IMR-90 (cell line): ENCODE results near the gene TSR3. TPM values are rescaled to one million over a fixed set of nuclear protein-coding genes. Genes with fewer than 3 reads are reported as not detected.
A peak's percentile ranks its signal among the peaks of the same experiment; 100 is the strongest.

Source experiments
- ATAC-seq: fragments of 200-7000 bp; cut with Tn5 transposase; 2 replicates; pipeline ENCODE4 v1.9.1; 2020; ENCODE audit warnings: low read depth, mild to moderate bottlenecking, moderate library complexity
- BruUV-seq: library from RNA; stranded (reverse); fragments of 400-500 nt; replicated peaks from 2 replicates; lab custom pipeline; 2021; lab: Mats Ljungman, UMichigan
- CTCF ChIA-PET: fragments of 300-600 bp; formaldehyde crosslinking; extraction: SDS; loops from one replicate; lab custom pipeline; 2021; ENCODE audit warnings: antibody characterized with exemption; lab: Yijun Ruan, JAX
- POLR2A ChIA-PET: fragments of 300-600 bp; sonication (Branson Sonifier 250); formaldehyde crosslinking; loops from one replicate; lab custom pipeline; 2022; ENCODE audit warnings: antibody characterized with exemption; ENCODE audit not compliant: unreplicated experiment; lab: Charles Lee
- DNase-seq: peaks from one replicate; pipeline ENCODE4 v3.0.0; 2013
- H2AFZ ChIP-seq: replicated peaks from 2 replicates; pipeline ENCODE3; 2013; ENCODE audit warnings: low read length, mild to moderate bottlenecking; ENCODE audit not compliant: poor library complexity
- H2AK5ac ChIP-seq: 2 replicates; pipeline ENCODE4 v1.6.1; 2013; ENCODE audit warnings: low read depth, low read length, inconsistent platforms
- H2AK9ac ChIP-seq: replicated peaks from 2 replicates; pipeline ENCODE3; 2013; ENCODE audit warnings: mild to moderate bottlenecking, low read depth, low read length, moderate library complexity; ENCODE audit not compliant: poor library complexity
- H2BK120ac ChIP-seq: 2 replicates; pipeline ENCODE4 v1.6.1; 2013; ENCODE audit warnings: low read depth, low read length, inconsistent platforms
- H2BK15ac ChIP-seq: 3 replicates; pipeline ENCODE4 v1.6.1; 2013; ENCODE audit warnings: low read depth, low read length, inconsistent platforms
- H2BK20ac ChIP-seq: 2 replicates; pipeline ENCODE4 v1.6.1; 2013; ENCODE audit warnings: low read depth, mild to moderate bottlenecking, inconsistent platforms, low read length, moderate library complexity
- H2BK5ac ChIP-seq: 2 replicates; pipeline ENCODE4 v1.6.1; 2013; ENCODE audit warnings: mild to moderate bottlenecking, low read depth, low read length, inconsistent platforms; ENCODE audit not compliant: poor library complexity, severe bottlenecking
- H3K14ac ChIP-seq: replicated peaks from 2 replicates; pipeline ENCODE4 v1.6.1; 2013; ENCODE audit warnings: low read depth, low read length, inconsistent platforms
- H3K18ac ChIP-seq: 2 replicates; pipeline ENCODE4 v1.6.1; 2013; ENCODE audit warnings: low read depth, low read length, control low read depth
- H3K23ac ChIP-seq: 2 replicates; pipeline ENCODE4 v1.6.1; 2013; ENCODE audit warnings: low read depth, low read length, inconsistent platforms
- H3K27ac ChIP-seq: 2 replicates; pipeline ENCODE4 v1.5.1; 2013; ENCODE audit warnings: mild to moderate bottlenecking, control low read depth, low read length; ENCODE audit not compliant: insufficient read depth
- H3K27me3 ChIP-seq: 2 replicates; pipeline ENCODE4 v1.6.1; 2013; ENCODE audit warnings: low read length; ENCODE audit not compliant: control insufficient read depth, insufficient read depth
- H3K36me3 ChIP-seq: 2 replicates; pipeline ENCODE4 v1.6.1; 2013; ENCODE audit warnings: low read length, mixed read lengths; ENCODE audit not compliant: control insufficient read depth, insufficient read depth
- H3K4ac ChIP-seq: 2 replicates; pipeline ENCODE4 v1.6.1; 2013; ENCODE audit warnings: low read depth, low read length, inconsistent platforms
- H3K4me1 ChIP-seq: 2 replicates; pipeline ENCODE4 v1.6.1; 2013; ENCODE audit warnings: low read length, mixed read lengths; ENCODE audit not compliant: control insufficient read depth, insufficient read depth
- H3K4me2 ChIP-seq: 2 replicates; pipeline ENCODE4 v1.6.1; 2013; ENCODE audit warnings: low read depth, mild to moderate bottlenecking, control low read depth, low read length, moderate library complexity
- H3K4me3 ChIP-seq: 2 replicates; pipeline ENCODE4 v1.5.1; 2013; ENCODE audit warnings: low read depth, mild to moderate bottlenecking, control low read depth, low read length, moderate library complexity; ENCODE audit not compliant: insufficient read depth
- H3K56ac ChIP-seq: 2 replicates; pipeline ENCODE4 v1.6.1; 2013; ENCODE audit warnings: low read length, inconsistent platforms; ENCODE audit not compliant: insufficient read depth; ENCODE audit errors: extremely low read depth
- H3K79me1 ChIP-seq, 2 experiments: 2 replicates each; pipeline ENCODE4 v1.6.1; 2013; ENCODE audit warnings: low read length in 2 of 2, inconsistent platforms in 1 of 2, low read depth in 1 of 2
- H3K9ac ChIP-seq: 2 replicates; pipeline ENCODE4 v1.6.1; 2013; ENCODE audit warnings: low read depth, low read length, control low read depth
- H3K9me1 ChIP-seq: 2 replicates; pipeline ENCODE4 v1.6.1; 2013; ENCODE audit warnings: low read length, inconsistent platforms; ENCODE audit not compliant: insufficient read depth
- H3K9me3 ChIP-seq: 2 replicates; pipeline ENCODE4 v1.6.1; 2013; ENCODE audit warnings: low read length; ENCODE audit not compliant: control insufficient read depth, insufficient read depth
- H4K20me1 ChIP-seq: 2 replicates; pipeline ENCODE4 v1.6.1; 2013; ENCODE audit warnings: low read length, inconsistent platforms; ENCODE audit not compliant: insufficient read depth
- H4K5ac ChIP-seq: 2 replicates; pipeline ENCODE4 v1.6.1; 2013; ENCODE audit warnings: mild to moderate bottlenecking, low read depth, low read length, control low read depth
- H4K8ac ChIP-seq, 2 experiments: 2 replicates each; pipeline ENCODE4 v1.6.1; 2013; ENCODE audit warnings: low read depth in 2 of 2, low read length in 2 of 2, control low read depth in 1 of 2, inconsistent platforms in 1 of 2
- H4K91ac ChIP-seq: 2 replicates; pipeline ENCODE4 v1.6.1; 2013; ENCODE audit warnings: low read depth, low read length, inconsistent platforms; ENCODE audit not compliant: insufficient read depth
- BHLHE40 ChIP-seq: fragments of 150-350 bp; IDR thresholded peaks from 2 replicates; pipeline ENCODE4 v1.6.1; 2016; ENCODE audit warnings: mild to moderate bottlenecking, low read depth, low read length
- CEBPB ChIP-seq: IDR thresholded peaks from 2 replicates; pipeline ENCODE4 v1.6.1; 2012; ENCODE audit warnings: low read depth, low read length, improper control_type of control experiment
- RFX5 ChIP-seq: IDR thresholded peaks from 2 replicates; pipeline ENCODE4 v1.8.0; 2012; ENCODE audit warnings: low read depth, mild to moderate bottlenecking, low read length, moderate library complexity
- WGBS, 2 experiments: methylation state at CpG; one replicate each; pipeline versions ENCODE4 v1.1.5 to v1.1.7; 2013; ENCODE audit warnings: missing lambda C conversion rate in 2 of 2; ENCODE audit not compliant: insufficient read length in 1 of 2; ENCODE audit errors: extremely low coverage in 2 of 2; 5-methylcytosine and 5-hydroxymethylcytosine counted together
- dilution Hi-C: fragments of 300-500 bp; cut with HindIII; formaldehyde crosslinking; loops from one replicate; pipeline ENCODE4 v1.14.3; 2018; ENCODE audit warnings: low sequenced_read_pairs; ENCODE audit not compliant: unreplicated experiment
- in situ Hi-C: fragments of 300-500 bp; cut with MboI; formaldehyde crosslinking; loops from 3 replicates; pipeline ENCODE4 v1.14.3; 2019; ENCODE audit warnings: low sequenced_read_pairs, inconsistent platforms, mixed read lengths
- intact Hi-C: fragments of 100-400 bp; cut with micrococcal nuclease; formaldehyde crosslinking; loops from 2 replicates; pipeline ENCODE4 v1.10.0; 2022
- polyA plus RNA-seq, 3 experiments: library from polyadenylated mRNA; depleted of rRNA; stranded (reverse); fragments of >200 nt; gene quantifications; 2 replicates each; pipeline ENCODE4 v1.2.3, GENCODE V29; 2012; ENCODE audit warnings: low replicate concordance in 1 of 3
- total RNA-seq: library from RNA; depleted of rRNA; stranded (reverse); fragments of >200 nt; gene quantifications from 2 replicates; pipeline ENCODE4 v1.2.3, GENCODE V29; 2012

Gene TSR3
- total and polyA plus RNA-seq, 2 of the 4 experiments (the other 2 are of a cell fraction): 38.0 to 52.9 TPM

DNA sequence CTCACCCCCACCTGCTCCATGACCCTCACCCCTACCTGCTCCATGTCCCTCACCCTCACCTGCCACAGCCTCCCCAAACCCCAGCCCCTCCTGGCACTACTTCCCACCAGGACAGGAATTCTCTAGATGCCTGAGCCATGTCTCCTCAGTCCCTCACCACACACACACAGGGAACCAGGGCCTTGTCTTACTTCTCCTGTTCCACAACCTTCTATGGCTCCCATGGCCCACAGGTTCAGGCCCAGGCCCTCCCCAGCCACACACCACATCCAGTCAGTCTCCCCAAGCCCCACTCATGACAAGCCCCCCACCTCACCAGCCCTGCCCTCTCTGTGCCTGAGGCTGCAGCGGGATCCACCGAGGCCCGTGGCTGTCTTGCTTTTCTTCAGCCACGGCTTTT lies 45.3 kb downstream of the TSR3 start:
- Histone ChIP-seq H4K91ac (no peak overlapping the region), H3K23ac (no peak overlapping the region), H3K4me3 (no peak overlapping the region), H3K27me3 (no peaks in the 10 kb centered on the region), H3K4ac (no peak overlapping the region), H4K20me1 (peaks cover 15% of the 10 kb centered on the region), H4K5ac (no peak overlapping the region), H3K79me1 (peaks cover 3 to 16% of the 10 kb centered on the region in 2 experiments; a peak in 3 of 4 replicates), H3K4me2 (no peak overlapping the region), H2AK9ac (peak overlapping the region; percentile 23), H3K9ac (no peak overlapping the region), H3K9me3 (no peaks in the 10 kb centered on the region), H2BK5ac (no peak overlapping the region), H3K36me3 (no peaks in the 10 kb centered on the region), H2BK20ac (no peak overlapping the region), H2AK5ac (no peak overlapping the region), H3K4me1 (peaks cover 2% of the 10 kb centered on the region), H2AFZ (no peak overlapping the region), H2BK15ac (no peak overlapping the region), H4K8ac (no peak overlapping the region), H2BK120ac (no peak overlapping the region), H3K18ac (no peak overlapping the region), H3K56ac (no peak overlapping the region), H3K27ac (no peak overlapping the region), H3K9me1 (peaks cover 7% of the 10 kb centered on the region), H3K14ac (no peak overlapping the region)
- BruUV-seq: no TSS peak
- no CpG with 5 or more reads among the region's 4 CpGs for WGBS, 2 experiments
- intact Hi-C loops (no loop called here), dilution Hi-C loops (no loop called here), in situ Hi-C loops (no loop called here)
- ChIA-PET POLR2A (no interaction called here), CTCF (no interaction called here)
- ATAC-seq (no peak), DNase-seq (no peak)
- TF ChIP-seq RFX5 (no peak), CEBPB (no peak), BHLHE40 (no peak)
